Keratinocyte (primary cell): ENCODE results near the gene SMIM23. TPM values are rescaled to one million over a fixed set of nuclear protein-coding genes. Genes with fewer than 3 reads are reported as not detected.

ENCODE experiments used
- DNase-seq: peaks from one replicate; pipeline ENCODE4 v3.0.0-alpha.2; 2011; ENCODE audit warnings: low read depth, missing footprints, low spot score
- FAIRE-seq: peaks from 2 replicates; lab custom pipeline; 2011; peaks lifted over from hg19 to GRCh38; lab: Jason Lieb, UNC
- H2AFZ ChIP-seq: 2 replicates; pipeline ENCODE4 v1.6.0; 2012; ENCODE audit warnings: low read length, control low read depth, inconsistent platforms; ENCODE audit not compliant: control insufficient read depth
- H3K27ac ChIP-seq: 2 replicates; pipeline ENCODE4 v1.5.1; 2011; ENCODE audit warnings: low read length; ENCODE audit not compliant: control insufficient read depth, insufficient read depth
- H3K27me3 ChIP-seq: 3 replicates; pipeline ENCODE4 v1.6.0; 2011; ENCODE audit warnings: low read length; ENCODE audit not compliant: control insufficient read depth, insufficient read depth; ENCODE audit errors: extremely low read depth
- H3K36me3 ChIP-seq, 2 experiments: 2 replicates in 1 of 2; 3 replicates in 1 of 2; pipeline ENCODE4 v1.5.1; 2011; ENCODE audit warnings: low read length in 2 of 2, mild to moderate bottlenecking in 1 of 2; ENCODE audit not compliant: control insufficient read depth in 2 of 2, insufficient read depth in 2 of 2; ENCODE audit errors: extremely low read depth in 1 of 2
- H3K4me1 ChIP-seq: 3 replicates; pipeline ENCODE4 v1.5.1; 2011; ENCODE audit warnings: low read length; ENCODE audit not compliant: control insufficient read depth, insufficient read depth; ENCODE audit errors: extremely low read depth
- H3K4me2 ChIP-seq: 3 replicates; pipeline ENCODE4 v1.6.0; 2011; ENCODE audit warnings: low read depth, low read length; ENCODE audit not compliant: control insufficient read depth, insufficient read depth; ENCODE audit errors: extremely low read depth
- H3K4me3 ChIP-seq, 3 experiments: fragments of 200-600 bp in 1 of 3; sonication (generic) in 1 of 3; 2 replicates in 2 of 3; 3 replicates in 1 of 3; pipeline ENCODE4 v1.5.1; 2011 to 2016; ENCODE audit warnings: low read length in 3 of 3, mild to moderate bottlenecking in 3 of 3, control low read depth in 2 of 3, inconsistent platforms in 1 of 3, low read depth in 1 of 3, mixed read lengths in 1 of 3, mixed run types in 1 of 3, moderate library complexity in 1 of 3; ENCODE audit not compliant: control insufficient read depth in 2 of 3, insufficient read depth in 2 of 3; ENCODE audit errors: extremely low read depth in 1 of 3
- H3K79me2 ChIP-seq: 2 replicates; pipeline ENCODE4 v1.6.0; 2012; ENCODE audit warnings: low read length; ENCODE audit not compliant: control insufficient read depth, insufficient read depth
- H3K9ac ChIP-seq: 3 replicates; pipeline ENCODE4 v1.6.0; 2011; ENCODE audit warnings: low read length; ENCODE audit not compliant: control insufficient read depth, insufficient read depth; ENCODE audit errors: extremely low read depth
- H3K9me1 ChIP-seq: 3 replicates; pipeline ENCODE4 v1.6.0; 2011; ENCODE audit warnings: low read length; ENCODE audit not compliant: control insufficient read depth, insufficient read depth; ENCODE audit errors: extremely low read depth
- H3K9me3 ChIP-seq: 2 replicates; pipeline ENCODE4 v1.5.1; 2012; ENCODE audit warnings: low read depth, low read length; ENCODE audit not compliant: control insufficient read depth
- H4K20me1 ChIP-seq: 3 replicates; pipeline ENCODE4 v1.6.0; 2011; ENCODE audit warnings: low read length; ENCODE audit not compliant: control insufficient read depth, insufficient read depth; ENCODE audit errors: extremely low read depth
- EZH2 ChIP-seq: IDR thresholded peaks from one replicate; pipeline ENCODE4 v1.6.1; 2012; ENCODE audit warnings: inconsistent platforms, mild to moderate bottlenecking, low read length, moderate library complexity
- dilution Hi-C: fragments of 300-500 bp; cut with MboI; formaldehyde crosslinking; loops from one replicate; pipeline ENCODE4 v1.7.0; 2020; ENCODE audit warnings: low sequenced_read_pairs; ENCODE audit not compliant: extremely low pct_ligation_motif_present
- polyA plus RNA-seq, 5 experiments: library from polyadenylated mRNA; depleted of rRNA in 3 of 5; stranded (reverse) in 3 of 5; stranded (forward) in 1 of 5; unstranded in 1 of 5; fragments of >200 nt; gene quantifications; 1 replicate in 1 of 5; 2 replicates in 3 of 5; 3 replicates in 1 of 5; pipeline versions ENCODE4 v1.2.1 to v1.2.3, GENCODE V29; 2011 to 2012; ENCODE audit warnings: missing spikeins in 2 of 5, low read depth in 1 of 5, low replicate concordance in 1 of 5
- TF ChIP-seq, protein P1 (sequence below), 3 experiments: IDR thresholded peaks in 1 of 3; conservative IDR thresholded peaks in 1 of 3; optimal IDR thresholded peaks in 1 of 3; 2 replicates in 2 of 3; 3 replicates in 1 of 3; pipeline versions ENCODE3 to v1.5.1; 2011; ENCODE audit warnings: low read length in 3 of 3, mild to moderate bottlenecking in 3 of 3, moderate library complexity in 2 of 3, control low read depth in 1 of 3, inconsistent platforms in 1 of 3; ENCODE audit not compliant: insufficient read depth in 2 of 3; ENCODE audit errors: extremely low read depth in 1 of 3

Gene SMIM23
- polyA plus RNA-seq, 1 donor (not counting 4 experiments of a cell fraction or from before 2014, with no cell fraction given), result not detected

DNA sequence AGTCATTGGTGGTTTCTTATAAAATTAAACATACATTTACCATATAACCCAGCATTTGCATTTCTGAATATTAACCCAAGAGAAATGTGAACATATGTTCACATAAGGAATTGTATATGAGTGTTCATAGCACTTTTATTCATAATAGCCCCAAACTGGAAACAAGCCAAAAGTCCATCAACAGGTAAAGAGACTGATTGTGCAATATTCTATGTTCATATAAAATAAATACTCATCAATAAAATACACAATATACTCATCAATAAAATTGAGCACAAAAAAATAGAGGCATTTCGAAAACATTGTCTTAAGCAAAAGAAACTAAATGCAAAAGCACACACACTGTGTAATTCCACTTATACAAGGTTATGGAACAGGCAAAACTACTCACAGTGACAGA lies 3.7 kb downstream of the SMIM23 start:
- Histone ChIP-seq H3K27ac (no peak overlapping the region), H3K4me3 (no peak overlapping the region), H3K4me1 (no peaks in the 10 kb centered on the region), H3K4me2 (no peak overlapping the region), H3K9me1 (no peaks in the 10 kb centered on the region), H3K9ac (no peak overlapping the region), H3K27me3 (peaks cover 5% of the 10 kb centered on the region), H4K20me1 (no peaks in the 10 kb centered on the region), H3K36me3 (no peaks in the 10 kb centered on the region), H2AFZ (no peak overlapping the region), H3K79me2 (no peaks in the 10 kb centered on the region), H3K9me3 (no peaks in the 10 kb centered on the region)
- no peak for FAIRE-seq
- TF ChIP-seq EZH2, result no peak
- TF ChIP-seq, protein P1, sequence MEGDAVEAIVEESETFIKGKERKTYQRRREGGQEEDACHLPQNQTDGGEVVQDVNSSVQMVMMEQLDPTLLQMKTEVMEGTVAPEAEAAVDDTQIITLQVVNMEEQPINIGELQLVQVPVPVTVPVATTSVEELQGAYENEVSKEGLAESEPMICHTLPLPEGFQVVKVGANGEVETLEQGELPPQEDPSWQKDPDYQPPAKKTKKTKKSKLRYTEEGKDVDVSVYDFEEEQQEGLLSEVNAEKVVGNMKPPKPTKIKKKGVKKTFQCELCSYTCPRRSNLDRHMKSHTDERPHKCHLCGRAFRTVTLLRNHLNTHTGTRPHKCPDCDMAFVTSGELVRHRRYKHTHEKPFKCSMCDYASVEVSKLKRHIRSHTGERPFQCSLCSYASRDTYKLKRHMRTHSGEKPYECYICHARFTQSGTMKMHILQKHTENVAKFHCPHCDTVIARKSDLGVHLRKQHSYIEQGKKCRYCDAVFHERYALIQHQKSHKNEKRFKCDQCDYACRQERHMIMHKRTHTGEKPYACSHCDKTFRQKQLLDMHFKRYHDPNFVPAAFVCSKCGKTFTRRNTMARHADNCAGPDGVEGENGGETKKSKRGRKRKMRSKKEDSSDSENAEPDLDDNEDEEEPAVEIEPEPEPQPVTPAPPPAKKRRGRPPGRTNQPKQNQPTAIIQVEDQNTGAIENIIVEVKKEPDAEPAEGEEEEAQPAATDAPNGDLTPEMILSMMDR (optimal IDR thresholded peaks at IDR 0.05 in 1 of 3, IDR thresholded peaks at IDR 0.05 in 1 of 3, conservative IDR thresholded peaks at IDR 0.05 in 1 of 3; ENCODE audit: extremely low read depth in 1 of 3, insufficient read depth in 2 of 3, low read length in 3 of 3), result no peak
- no peak for DNase-seq
- dilution Hi-C loops, result no loop called here

DNA sequence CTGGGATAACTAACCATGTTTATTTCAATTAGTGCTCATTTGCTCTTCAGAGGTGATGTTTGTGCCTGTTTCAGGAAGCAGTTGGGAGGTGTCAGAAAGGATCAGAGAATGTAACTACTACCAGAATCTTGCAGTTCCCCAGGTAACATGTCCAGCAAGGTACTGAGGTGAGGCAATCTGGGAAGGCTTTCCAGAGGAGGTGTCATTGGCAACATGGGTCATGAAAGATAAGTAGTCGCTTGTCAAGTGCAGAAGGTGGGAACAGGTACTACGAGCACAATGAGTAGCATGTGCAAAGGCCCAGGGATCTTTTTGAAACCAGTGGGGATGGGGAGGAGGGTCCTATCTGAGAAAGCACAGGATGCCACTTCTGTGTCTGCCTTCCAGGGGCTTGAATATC lies 4.8 kb downstream of the SMIM23 start:
- Histone ChIP-seq H3K9me1 (no peaks in the 10 kb centered on the region), H3K9me3 (no peaks in the 10 kb centered on the region), H3K27ac (no peak overlapping the region), H2AFZ (no peak overlapping the region), H3K27me3 (peaks cover 5% of the 10 kb centered on the region), H3K4me2 (no peak overlapping the region), H4K20me1 (no peaks in the 10 kb centered on the region), H3K9ac (no peak overlapping the region), H3K4me3 (no peak overlapping the region), H3K4me1 (no peaks in the 10 kb centered on the region), H3K79me2 (no peaks in the 10 kb centered on the region), H3K36me3 (no peaks in the 10 kb centered on the region)
- FAIRE-seq (no peak), DNase-seq (no peak)
- TF ChIP-seq, protein P1 (optimal IDR thresholded peaks at IDR 0.05 in 1 of 3, IDR thresholded peaks at IDR 0.05 in 1 of 3, conservative IDR thresholded peaks at IDR 0.05 in 1 of 3; ENCODE audit: extremely low read depth in 1 of 3, insufficient read depth in 2 of 3, low read length in 3 of 3), result no peak
- TF ChIP-seq EZH2, result no peak
- dilution Hi-C loops, result loop anchor here (5.0 kb wide), 1 partner anchor 68 kb away; no protein-coding TSS in a partner anchor
